ENCODE data around the gene TFAP2B. TPM values are rescaled to one million over a fixed set of nuclear protein-coding genes. Genes with fewer than 3 reads are reported as not detected.
A peak's percentile ranks its signal among the peaks of the same experiment; 100 is the strongest.

The TFAP2B gene
- polyA plus RNA-seq, 1 experiment, result not detected

DNA sequence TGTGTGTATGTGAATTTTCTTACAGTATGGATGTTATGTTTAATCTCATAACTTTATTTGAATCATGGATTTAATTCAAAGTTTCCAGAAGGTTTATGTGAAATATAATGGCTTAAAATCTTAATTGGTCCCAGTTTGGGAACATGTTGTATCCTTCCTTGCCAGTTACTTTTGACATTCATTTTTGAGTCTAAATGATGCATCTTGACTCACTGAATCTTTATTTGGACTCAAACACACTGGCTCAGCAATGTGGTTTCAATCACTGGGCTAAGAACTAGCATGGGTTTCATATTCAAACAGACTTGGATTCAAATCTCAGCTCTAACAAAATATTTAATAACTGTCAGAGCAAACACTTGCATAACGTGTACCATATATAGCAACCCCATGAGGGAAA is 25.9 kb upstream of the TFAP2B start:
- no peaks in the 10 kb centered on the region for H3K36me3 ChIP-seq (ENCODE audit: control insufficient read depth, insufficient read depth, low read length)
- no peaks in the 10 kb centered on the region for H3K27me3 ChIP-seq (ENCODE audit: control insufficient read depth, insufficient read depth, low read length)
- POLR2A ChIA-PET, result no interaction called here
- H3K4me3 ChIP-seq (ENCODE audit: low read depth, low read length), result no peak overlapping the region
- CTCF ChIA-PET, result no interaction called here
- no peak for TF ChIP-seq CTCF (IDR thresholded peaks at IDR 0.05; ENCODE audit: insufficient read depth, low read depth, low read length)
- DNase-seq (ENCODE audit: low read depth), result no peak

- ChIA-PET POLR2A (no interaction called here), CTCF (interaction anchor here (0.6 kb wide), 1 partner anchor 1226 kb away, joined by 3 read pairs; no protein-coding TSS in a partner anchor)
- no peak overlapping the region for H3K4me3 ChIP-seq (ENCODE audit: low read depth, low read length)
- H3K27me3 ChIP-seq (ENCODE audit: control insufficient read depth, insufficient read depth, low read length), result no peaks in the 10 kb centered on the region
- no peak for TF ChIP-seq CTCF (IDR thresholded peaks at IDR 0.05; ENCODE audit: insufficient read depth, low read depth, low read length)
- DNase-seq (ENCODE audit: low read depth), result no peak
- no peaks in the 10 kb centered on the region for H3K36me3 ChIP-seq (ENCODE audit: control insufficient read depth, insufficient read depth, low read length)
Measured at GRCh38 chr6:50795574-50795973, 23.1 kb upstream of the TFAP2B start.

GRCh38 chr6:50804283-50804682 is 14.4 kb upstream of the TFAP2B start:
- Histone ChIP-seq H3K27me3 (ENCODE audit: control insufficient read depth, insufficient read depth, low read length) (no peaks in the 10 kb centered on the region), H3K36me3 (ENCODE audit: control insufficient read depth, insufficient read depth, low read length) (no peaks in the 10 kb centered on the region), H3K4me3 (ENCODE audit: low read depth, low read length) (no peak overlapping the region)
- CTCF ChIA-PET, result no interaction called here
- no peak for DNase-seq (ENCODE audit: low read depth)
- TF ChIP-seq CTCF (IDR thresholded peaks at IDR 0.05; ENCODE audit: insufficient read depth, low read depth, low read length), result no peak
- POLR2A ChIA-PET, result no interaction called here

DNA sequence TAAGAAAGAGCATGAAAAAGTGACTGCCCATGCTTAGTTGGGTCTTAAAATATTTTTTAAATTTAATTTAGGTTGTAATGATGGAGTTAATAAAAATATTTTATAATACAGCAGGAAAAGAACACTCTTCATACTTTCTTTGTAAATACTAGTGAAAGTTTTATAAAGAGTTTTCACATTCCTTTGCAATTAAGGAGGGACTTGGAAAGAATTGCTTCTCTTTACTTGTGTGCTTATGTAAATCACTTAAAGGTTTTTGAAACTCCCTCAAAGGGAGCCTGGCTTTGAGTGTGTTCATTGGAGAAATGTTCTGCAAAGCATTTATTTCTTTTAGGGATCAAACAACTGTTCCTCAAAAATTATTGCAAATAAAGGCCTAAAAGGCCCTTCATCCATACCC is 11.6 kb upstream of the TFAP2B start:
- no peak for TF ChIP-seq CTCF (IDR thresholded peaks at IDR 0.05; ENCODE audit: insufficient read depth, low read depth, low read length)
- ChIA-PET CTCF (no interaction called here), POLR2A (no interaction called here)
- no peaks in the 10 kb centered on the region for H3K36me3 ChIP-seq (ENCODE audit: control insufficient read depth, insufficient read depth, low read length)
- H3K4me3 ChIP-seq (ENCODE audit: low read depth, low read length), result no peak overlapping the region
- no peaks in the 10 kb centered on the region for H3K27me3 ChIP-seq (ENCODE audit: control insufficient read depth, insufficient read depth, low read length)
- DNase-seq (ENCODE audit: low read depth), result no peak

DNA sequence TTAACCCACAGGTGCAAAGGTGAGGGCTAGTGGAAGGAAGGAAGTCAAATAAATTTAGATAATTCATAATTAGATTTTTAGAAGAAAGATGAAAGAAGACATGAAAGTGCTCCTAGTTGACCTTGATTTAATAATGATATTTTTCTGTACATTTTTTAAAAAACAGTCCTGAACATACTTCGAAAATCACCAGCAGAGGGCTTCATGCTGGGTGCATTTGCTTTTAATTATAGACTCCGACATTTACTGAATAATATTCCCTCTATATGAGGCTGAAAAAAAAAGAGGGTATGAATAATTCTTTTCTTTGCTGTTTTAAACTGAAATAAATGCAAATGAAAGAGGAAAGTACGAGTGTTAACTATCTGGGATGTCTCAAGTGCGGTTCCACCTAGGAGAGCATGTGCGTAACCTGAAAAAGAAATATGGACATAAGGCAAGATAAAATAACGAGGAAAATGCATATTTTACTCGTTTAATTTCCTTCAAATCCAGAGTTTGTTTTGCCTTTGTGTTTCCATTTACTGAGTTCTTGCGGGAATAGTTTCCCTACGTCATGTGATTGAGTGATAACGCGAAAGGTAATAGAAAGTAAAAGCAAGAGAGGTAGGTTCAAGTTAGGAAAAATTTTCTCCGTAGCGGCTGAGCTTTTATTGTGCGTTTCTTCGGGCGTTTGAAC is 3.1 kb upstream of the TFAP2B start:
- Histone ChIP-seq H3K36me3 (ENCODE audit: control insufficient read depth, insufficient read depth, low read length) (no peaks in the 10 kb centered on the region), H3K27me3 (ENCODE audit: control insufficient read depth, insufficient read depth, low read length) (peaks cover 16% of the 10 kb centered on the region), H3K4me3 (ENCODE audit: low read depth, low read length) (peak overlapping the region; percentile 46)
- no peak for DNase-seq (ENCODE audit: low read depth)
- peak; percentile 49 for TF ChIP-seq CTCF (IDR thresholded peaks at IDR 0.05; ENCODE audit: insufficient read depth, low read depth, low read length)
- ChIA-PET POLR2A (no interaction called here), CTCF (interaction anchor here (0.9 to 1.0 kb wide), 4 partner anchors 13 to 1205 kb away, joined by 3 to 5 read pairs (median 4); no protein-coding TSS in a partner anchor)

Data from BJ (cell line).